Hematopoietic multipotent progenitor cell treated with erythropoietin and hydrocortisone succinate and interleukin-3 and kit ligand, for 15 days (in vitro differentiated cells): ENCODE measurements around the gene MCC.

Experiments
- DNase-seq: peaks from one replicate; pipeline ENCODE4 v3.0.0-alpha.2; 2015; ENCODE audit warnings: low spot score

The MCC gene

DNA sequence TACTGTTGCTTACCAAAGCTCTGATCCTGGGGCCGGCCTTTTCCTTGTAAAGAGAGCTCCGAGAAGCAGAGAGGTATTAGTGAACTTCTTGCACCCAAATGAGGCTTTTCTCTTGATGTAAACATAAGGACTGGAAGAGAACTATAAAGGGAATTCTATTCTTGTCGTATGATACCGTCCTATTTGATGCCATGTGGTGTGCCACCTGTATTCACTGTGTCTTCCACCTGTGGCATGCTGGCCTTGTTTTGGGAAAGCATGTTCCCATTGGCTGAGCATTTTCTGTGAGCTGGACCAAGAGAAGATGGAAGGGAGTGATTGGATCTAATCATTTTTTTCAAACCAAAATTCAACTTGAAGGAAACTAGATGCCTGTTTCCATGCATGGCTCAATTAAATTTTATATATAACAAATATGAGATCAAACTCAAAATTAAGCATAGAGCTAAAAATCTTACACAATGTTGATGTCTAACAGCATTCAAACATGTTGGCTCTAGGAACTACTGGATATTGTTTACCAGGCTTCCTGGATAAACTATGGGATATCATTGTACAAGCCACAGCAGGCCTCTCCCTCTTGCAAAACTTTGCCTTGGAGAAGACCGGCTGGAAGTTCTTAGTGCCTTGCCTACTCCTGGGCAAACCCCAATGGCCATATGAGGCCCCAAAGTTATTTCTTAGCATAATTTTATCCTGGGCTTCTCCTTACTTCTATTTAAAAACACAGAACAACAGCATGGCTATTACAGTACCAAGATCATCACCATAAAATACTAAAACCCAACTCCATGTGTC is 168.8 kb downstream of the MCC start:
- no peak for DNase-seq

DNA sequence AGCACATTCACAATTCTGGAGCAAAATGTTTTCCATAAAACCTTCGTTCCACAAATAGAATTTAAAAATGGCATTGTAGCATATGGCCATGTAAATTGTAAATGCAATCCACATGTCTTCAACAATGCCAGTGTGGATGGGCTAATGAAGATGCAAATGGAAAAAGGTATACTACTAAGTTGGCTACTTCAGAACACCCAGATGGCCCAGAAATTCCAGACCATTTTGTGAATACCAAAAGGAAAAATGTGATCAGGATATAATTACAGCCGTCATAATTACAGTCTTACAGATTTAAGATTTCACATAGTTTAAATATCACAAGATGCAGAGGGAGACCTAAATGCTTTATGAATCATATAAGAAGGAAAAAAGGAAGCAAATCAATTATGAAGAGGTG is 170.6 kb downstream of the MCC start:
- no peak for DNase-seq

DNA sequence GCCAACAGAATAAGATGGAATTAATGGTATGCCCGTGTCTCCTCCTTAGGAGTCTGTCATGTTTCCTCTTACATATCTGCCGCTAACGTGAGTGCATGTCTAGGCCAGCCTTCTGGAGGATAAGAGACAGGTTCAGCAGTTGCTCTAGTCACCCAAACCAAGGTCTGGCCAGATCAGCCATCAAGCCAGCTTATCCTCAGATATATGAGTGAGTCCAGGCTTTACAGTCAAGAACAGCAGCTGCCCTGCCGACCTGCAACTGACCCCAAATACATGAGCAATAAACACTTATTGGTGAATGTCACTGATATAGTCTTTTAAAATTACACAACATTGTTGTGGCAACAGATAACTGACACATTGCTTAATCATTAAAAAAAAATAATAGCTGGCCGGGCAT is 177.0 kb downstream of the MCC start:
- DNase-seq = no peak

DNA sequence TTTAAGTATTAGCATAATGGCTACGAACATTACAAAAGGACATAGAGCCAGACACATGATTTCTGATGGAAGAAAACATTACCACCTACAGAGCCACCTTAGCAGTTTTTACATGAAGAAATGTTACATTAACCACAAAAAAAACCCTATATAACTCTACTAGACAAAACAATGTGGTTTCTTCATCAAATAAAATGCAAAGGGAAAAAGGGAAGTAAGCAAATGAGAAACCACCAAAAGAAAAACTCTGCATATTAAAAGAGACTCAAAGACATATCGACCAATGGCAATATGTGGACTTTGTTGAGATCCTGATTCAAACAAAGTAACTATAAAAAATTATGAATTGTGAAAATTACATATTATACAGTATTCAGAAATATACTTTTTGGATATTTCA is 186.1 kb downstream of the MCC start:
- no peak for DNase-seq

DNA sequence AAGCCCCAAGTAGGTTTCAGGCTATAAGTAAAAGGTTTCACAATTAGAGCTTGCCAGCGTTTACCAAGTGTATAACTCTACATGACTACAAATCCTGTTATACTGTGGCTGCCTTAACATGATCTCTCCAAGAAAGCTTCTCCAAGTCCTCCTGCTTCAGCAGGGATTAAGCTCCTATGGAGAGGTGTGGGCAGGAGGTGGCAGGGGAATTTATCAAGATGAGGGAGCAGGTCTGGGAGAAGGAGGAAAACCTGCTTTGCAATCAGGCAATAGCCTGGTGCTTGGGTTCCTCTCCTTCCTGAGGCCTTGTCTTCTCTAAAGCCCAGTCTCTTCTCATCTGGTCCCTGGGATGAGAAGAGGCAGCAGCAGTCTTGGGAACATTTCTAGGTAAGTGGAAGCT is 188.7 kb downstream of the MCC start:
- DNase-seq = no peak

DNA sequence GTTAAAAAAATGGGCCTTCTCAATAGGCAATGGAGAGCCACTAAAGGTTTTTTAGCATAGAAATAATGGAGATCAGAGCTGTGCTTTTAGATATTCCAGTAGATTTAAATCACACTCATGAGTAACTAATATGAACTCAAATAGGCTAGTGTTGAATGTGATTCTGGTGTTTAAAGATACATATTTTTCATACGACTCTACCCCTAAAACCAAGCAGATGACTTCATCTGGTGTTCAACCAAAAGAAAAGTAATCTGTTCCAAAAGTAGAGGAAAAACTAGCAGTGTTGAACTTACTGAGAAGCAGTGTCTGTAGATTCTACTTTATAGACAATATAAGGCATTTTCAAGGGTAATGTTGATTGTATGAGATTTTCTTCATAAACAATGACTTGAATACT is 191.6 kb downstream of the MCC start:
- no peak for DNase-seq

DNA sequence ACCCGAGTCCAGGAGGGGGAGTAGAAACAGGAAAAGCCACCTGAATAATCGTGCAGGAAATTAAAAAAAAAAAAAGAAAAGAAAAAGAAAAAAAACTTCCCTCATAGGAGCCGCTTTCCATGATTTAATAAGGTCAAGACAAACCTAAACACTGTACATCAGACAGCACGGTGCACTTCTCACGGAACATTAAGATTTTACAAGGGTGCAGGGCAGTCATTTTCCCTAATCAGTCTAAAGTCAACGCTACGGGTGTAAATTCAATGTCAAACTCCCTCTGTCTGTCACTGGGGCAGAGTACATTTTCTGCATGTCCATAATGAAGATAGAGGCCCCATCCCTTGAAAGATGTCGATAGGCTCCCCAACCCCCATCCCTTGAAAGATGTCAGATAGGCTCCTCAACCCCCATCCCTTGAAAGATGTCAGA is 193.1 kb downstream of the MCC start:
- no peak for DNase-seq

DNA sequence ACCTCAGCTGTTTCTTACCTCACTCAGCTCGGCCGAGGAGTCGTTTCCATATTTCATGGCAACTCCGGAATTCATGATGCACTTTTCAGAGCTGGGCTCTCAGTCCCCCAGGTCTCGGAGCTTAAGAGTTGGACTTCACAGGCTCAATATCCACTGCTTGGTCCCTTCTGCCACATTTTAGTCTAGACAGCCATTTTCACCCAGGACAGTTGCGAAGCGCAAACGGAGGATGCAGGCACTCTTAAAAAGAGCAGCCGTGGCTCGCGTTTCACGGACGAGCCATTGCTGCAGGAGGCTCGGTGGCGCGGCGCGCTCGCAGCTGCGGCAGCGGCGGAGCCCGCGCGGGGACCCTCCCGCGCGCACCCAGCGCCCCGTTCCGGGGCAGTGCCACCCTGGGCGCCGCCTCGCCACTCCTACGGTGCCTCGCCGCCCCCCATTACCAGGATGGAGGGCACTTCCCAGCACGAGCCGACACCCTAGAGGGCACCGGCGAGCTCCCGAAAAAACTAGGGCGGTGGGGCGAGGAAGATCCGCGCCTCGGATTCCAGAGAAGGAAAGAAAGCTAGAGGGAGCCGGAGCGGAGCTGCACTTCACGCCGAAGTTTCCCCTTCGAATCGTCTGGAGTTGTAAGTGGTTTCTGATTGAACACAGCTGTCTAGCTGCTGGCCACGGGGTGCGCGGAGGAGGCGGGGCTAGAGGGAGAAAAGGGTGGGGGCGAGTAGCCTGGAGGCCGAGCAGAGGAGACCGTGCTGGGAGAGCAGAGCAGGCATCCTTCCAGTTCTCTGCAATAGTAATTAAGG is 193.7 kb downstream of the MCC start:
- DNase-seq = no peak

DNA sequence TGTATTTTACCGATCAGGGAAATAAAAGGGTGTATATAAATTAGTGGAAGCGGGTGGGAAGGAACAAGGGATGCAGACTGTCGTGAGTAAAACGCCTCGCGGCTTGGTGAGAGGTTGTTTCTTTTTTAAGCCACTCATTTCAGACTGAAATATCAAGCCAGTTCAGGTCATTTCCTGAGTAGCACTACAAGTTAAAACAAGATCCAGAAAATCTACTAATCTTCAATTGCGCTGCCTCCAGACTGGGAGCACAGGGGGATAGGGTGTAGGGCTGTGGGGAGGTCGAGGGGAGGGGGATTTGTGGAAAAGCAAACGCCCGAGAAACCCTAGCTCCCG is 194.3 kb downstream of the MCC start:
- DNase-seq = no peak

DNA sequence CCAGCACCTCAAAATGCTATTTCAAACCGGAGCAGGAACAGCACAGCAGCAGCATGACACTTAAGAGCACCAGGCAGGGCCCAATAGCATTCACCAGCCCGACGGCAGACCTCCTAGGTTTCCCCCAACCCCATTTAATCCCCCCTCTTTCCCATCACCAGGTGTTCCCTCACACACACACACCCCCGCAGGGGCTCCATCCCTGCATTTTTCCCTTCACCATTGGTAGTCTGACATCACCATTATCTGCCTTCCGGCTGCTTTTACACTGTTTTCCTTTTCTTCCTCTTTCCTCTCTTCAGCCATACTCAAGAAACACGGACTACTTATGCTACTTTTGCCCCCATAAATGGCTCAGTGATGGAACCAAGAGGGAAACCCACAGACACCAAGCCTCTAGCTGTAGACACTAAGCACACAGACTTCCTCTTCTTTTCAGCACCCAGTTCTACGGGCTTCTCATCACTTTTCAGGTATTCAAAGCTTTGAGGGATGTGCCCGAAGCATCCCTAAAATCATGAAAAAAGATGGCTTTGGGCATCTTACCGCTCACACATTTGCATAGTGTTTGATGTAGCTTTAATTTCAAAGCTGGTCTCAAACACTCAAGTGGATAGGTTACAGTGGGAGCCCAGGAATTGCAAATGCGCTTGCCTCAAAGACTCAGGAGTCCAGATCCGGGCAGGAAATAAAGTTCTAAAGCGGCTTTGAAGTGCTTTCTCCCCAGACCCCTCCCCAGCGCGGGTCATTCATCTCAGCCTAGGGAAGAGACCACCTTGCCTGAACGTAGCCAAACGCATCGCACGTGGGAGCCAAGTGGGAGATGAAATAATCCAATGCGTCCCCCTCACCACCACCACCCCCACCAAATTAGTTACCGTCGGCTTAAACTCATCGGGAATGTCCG is 194.9 kb downstream of the MCC start:
- DNase-seq = no peak

DNA sequence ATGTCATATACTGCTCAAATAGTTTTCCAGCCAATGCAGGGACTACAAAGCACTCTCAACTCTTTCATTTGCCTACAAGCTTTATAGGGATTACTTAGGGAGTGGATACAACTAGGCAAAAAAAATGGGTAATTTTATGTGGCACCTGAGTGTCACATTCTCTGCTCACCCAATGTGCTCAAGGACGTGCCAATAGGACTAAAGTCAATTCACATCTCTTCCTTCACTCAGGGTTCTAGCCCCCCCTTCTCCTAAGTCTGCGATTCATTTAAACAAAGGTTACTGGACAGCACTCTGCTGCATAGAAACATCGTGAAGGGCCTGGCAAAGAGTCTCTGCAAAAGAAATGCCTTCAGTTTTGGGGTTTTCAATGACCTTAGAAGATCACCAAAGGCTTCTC is 195.8 kb downstream of the MCC start:
- DNase-seq = no peak

DNA sequence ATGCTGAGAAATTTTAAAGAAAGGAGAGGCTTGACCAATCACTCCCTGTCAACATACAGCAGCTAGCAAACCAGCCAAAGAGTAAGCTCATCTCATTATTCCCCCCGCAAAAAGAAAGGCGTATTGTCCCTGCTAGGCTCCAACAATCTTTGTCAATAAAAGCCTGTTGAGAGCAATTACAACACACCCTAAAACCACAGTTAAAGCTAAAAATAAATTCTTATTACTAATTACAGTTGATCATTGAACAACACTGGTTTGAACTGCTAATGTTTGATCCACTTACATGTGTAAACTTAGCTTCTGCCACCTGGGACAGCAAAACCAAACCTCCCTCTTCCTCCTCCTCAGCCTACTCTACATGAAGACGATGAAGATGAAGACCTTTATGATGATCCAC is 204.7 kb downstream of the MCC start:
- no peak for DNase-seq

DNA sequence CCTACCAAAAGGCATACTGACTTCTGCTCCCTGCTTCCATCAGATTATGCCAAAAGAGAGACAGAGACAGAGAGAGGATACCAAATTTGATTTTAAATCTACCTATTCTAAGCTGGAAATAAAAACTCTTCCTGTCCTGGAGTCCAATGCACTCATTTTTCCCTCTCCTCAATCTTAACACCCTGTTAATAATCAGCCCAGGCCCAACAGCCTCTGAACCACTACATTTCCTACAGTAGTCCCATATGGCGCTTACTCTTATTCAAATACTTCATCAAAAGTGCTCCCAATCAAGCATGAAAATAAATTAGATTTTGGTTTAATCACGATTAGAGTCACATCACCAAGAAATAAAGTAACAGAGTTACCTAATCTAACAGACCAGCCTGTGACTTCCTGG is 205.8 kb downstream of the MCC start:
- no peak for DNase-seq

DNA sequence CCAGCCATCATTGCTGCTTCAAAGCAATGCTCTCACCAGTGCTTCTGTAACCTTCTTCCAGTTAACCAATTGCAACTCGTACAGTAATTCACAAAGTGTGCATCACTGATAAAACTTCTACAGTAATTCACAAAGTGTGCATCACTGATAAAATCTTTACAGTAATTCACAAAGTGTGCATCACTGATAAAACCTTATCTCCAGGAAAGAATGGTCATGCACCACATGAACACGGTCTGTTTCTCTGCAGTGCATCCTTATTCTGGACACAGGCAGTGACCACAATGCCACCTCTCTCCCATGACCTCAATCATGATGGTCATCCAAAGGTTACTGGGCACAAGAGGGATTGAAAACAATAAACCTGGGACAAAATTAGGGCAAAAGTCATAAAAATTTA is 207.1 kb downstream of the MCC start:
- no peak for DNase-seq

DNA sequence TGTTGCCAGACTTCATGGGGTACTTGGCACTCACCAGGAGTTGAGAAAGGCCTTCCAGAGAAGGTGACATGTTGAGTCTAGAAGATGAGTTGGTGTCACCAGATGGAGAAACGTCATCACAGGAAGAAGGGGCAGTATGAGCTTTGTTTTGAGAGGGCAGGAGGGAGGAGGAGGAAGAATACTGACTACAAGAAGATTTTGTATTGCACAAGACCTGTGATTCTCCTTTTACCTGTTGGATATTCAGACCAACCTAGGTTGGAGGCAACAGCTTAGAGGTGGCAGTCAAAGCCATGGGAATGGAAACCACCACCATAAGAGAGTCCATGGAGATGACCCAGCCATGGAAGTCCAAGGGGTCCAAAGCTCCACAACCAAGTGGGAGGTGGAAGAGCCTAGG is 207.7 kb downstream of the MCC start:
- no peak for DNase-seq

DNA sequence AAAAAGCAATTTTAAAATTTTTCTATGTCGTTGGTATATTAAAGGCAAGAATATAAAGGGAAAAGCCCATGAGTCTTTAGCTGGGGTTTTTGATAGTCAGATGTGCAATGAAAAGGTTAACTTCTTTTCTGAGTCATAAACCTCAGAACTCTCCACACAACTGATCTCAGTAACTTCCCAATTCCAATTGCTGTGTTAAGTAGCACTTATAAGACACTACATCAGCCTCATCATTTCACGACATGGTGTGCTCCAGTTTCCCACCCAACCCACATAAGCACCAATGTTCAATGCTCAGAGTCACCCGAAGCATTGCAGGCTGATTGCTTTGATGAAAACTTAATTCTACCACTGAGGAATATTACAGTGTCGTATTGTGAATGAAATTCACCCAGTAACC is 209.3 kb downstream of the MCC start:
- no peak for DNase-seq

DNA sequence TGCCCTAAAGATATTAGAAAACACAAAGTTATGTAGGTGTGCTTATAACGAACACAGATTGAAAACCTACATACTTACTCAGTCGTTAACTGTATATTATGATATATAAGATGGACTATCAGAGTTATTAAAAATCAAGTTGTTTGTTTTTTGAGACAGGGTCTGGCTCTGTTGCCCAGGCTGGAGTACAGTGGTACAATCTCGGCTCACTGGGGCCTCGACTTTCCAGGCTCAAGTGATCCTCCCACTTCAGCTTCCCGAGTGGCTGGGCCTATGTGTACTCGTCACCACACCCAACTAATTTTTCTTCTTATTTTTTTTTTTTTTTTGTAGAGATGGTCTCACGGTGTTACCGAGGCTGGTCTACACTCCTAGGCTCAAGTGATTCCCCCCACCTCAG is 211.8 kb downstream of the MCC start:
- no peak for DNase-seq

DNA sequence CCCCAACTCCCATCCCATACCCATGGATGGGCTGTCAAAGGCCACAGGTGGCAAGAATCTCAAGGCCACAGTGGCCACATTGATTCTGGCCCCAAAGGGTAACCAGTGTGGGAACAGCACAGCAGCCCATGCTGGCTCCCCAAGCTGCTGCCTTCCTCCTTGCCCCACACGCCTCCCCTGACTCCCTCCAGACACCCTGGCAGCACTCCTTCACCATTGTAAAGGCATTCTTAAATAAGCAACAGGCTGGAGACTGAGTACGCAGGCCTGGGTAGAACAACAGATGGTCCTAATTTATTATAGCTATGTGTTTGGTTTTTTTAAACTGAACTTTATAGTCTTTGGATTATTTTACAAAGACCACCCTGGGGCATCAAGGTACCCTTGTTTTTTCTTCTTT is 212.3 kb downstream of the MCC start:
- no peak for DNase-seq

DNA sequence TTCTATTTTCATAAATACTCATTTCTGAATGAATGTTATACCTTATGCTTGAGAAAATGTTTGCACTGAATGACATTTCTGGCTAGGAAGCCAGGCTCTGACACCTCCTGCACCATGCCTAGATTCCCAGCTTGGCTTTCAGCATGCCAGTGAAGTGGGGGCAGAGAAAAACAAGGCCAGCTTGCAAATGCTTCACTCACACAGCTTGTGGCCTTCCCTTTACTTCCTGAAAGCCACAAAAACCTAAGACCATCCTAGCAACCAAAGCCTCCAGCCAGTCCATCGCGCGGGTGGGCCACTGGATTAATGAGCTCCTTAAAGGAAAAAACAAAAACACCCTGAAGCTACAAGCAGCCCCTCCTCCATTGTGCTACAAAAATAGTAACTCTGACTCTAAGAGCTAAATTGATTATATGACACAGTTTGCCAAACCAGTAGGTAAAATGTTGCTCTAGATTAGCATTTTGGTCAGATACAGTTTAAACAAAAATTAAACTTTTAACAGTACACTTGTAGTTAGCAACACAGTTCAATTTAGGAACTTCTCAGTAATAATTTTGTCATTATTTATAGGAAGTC is 213.3 kb downstream of the MCC start:
- no peak for DNase-seq

DNA sequence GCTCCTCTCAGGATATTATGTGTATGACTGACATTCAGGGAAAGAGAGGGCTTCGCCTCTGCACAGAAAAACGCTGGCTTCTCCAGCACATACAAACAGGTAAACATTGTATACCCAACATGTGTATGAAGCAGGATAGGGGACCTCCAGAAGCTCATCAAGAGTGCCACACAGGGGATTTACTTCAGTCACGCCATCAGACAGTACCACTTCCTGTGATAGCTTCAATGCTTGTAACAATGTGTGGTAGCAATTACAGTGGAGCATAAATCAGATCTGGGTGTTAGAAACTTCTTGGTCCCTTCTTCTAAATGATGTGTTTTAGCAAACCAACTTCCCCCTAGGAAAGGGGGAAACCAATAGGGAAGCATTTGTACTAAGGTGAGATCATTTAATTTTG is 214.3 kb downstream of the MCC start:
- DNase-seq = no peak

DNA sequence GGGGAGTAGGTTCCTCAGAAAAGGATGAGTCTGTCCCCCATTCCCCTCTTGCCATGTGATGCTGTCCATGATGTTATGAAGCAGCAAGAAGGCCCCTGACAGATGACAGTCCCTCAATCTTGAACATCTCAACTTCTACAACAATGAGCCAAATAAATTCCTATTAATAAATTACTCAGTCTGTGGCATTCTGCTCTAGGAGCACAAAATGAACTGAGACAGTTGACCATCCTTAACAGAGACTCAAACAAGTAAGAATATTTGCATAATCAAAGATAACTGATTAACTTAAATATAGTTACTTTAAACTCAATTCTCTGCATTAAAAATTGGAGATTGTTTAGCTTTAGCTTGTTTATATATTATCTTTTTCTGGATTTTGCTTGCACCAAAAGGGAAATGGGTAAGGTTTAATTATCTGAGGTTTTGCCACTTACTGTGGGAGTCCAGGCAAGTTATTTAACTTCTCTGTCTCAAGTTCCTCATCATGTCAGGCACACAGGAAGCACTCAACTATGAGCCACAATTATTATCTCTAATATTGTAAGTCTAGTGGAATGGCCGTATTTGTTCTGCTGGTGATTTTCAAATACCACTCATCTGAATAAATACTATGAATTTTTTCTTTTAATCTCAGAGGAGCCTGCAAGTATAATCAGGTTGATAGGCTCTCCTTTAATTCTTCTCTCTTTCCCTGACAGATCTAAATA is 216.4 kb downstream of the MCC start:
- DNase-seq = no peak

DNA sequence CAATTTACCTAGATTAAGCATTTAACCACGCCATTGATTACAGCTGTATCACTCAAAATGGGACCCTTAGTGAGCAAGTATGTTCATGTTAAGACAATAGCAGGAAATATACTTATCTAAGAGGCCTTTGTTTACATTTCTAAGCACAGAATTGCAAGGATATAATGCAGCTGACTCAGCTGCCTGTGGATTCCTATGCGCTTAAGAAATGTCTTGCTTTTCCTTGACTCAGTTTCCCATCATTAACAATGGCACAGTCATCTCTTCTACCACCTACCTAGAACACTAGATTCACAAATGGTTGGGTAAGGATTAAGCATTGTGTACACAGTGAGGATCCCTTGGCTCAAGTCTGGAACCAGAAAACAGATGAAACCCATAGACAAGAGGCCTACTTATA is 217.2 kb downstream of the MCC start:
- no peak for DNase-seq
